Lung (tissue), 12 donors: ENCODE results near the gene TEKT3. TPM values are rescaled to one million over a fixed set of nuclear protein-coding genes. Genes with fewer than 3 reads are reported as not detected.

ENCODE experiments used
- ATAC-seq: fragments of 200-7000 bp; cut with Tn5 transposase; one replicate; pipeline ENCODE4 v1.9.1; 2020; ENCODE audit warnings: moderate number of reproducible peaks; ENCODE audit not compliant: insufficient read depth, low FRiP score
- DNase-seq, 3 donors: peaks; one replicate each; pipeline ENCODE4 v3.0.0-alpha.2; 2013 to 2017
- H3K27ac ChIP-seq, 2 donors: one replicate each; pipeline ENCODE4 v1.5.1; 2013; ENCODE audit warnings: mild to moderate bottlenecking in 2 of 2, moderate library complexity in 2 of 2, control low read depth in 1 of 2, inconsistent platforms in 1 of 2, low read depth in 1 of 2, low read length in 1 of 2
- H3K27me3 ChIP-seq, 3 donors: one replicate each; pipeline ENCODE4 v1.5.1; 2013; ENCODE audit warnings: low read length in 2 of 3; ENCODE audit not compliant: control insufficient read depth in 3 of 3, insufficient read depth in 3 of 3
- H3K36me3 ChIP-seq, 4 donors: one replicate each; pipeline ENCODE4 v1.5.1; 2013; ENCODE audit warnings: low read length in 4 of 4, mild to moderate bottlenecking in 1 of 4, moderate library complexity in 1 of 4; ENCODE audit not compliant: control insufficient read depth in 4 of 4, insufficient read depth in 4 of 4
- H3K4me1 ChIP-seq, 5 donors: one replicate each; pipeline ENCODE4 v1.5.1; 2013; ENCODE audit warnings: low read length in 5 of 5, mild to moderate bottlenecking in 2 of 5, moderate library complexity in 1 of 5; ENCODE audit not compliant: control insufficient read depth in 5 of 5, insufficient read depth in 5 of 5
- H3K4me3 ChIP-seq: one replicate; pipeline ENCODE4 v1.5.1; 2013; ENCODE audit warnings: mild to moderate bottlenecking, control low read depth, moderate library complexity
- H3K9ac ChIP-seq, 2 donors: one replicate each; pipeline ENCODE4 v1.5.1; 2013; ENCODE audit warnings: low read length in 2 of 2, control low read depth in 1 of 2; ENCODE audit not compliant: insufficient read depth in 1 of 2
- H3K9me3 ChIP-seq, 4 donors: one replicate each; pipeline ENCODE4 v1.5.1; 2013; ENCODE audit warnings: low read length in 3 of 4, mild to moderate bottlenecking in 1 of 4, moderate library complexity in 1 of 4; ENCODE audit not compliant: control insufficient read depth in 4 of 4, insufficient read depth in 3 of 4
- WGBS, 2 donors: extraction: QIAGEN DNeasy Blood & Tissue Kit; methylation state at CpG; one replicate each; pipeline ENCODE4 v1.1.7; 2013; 5-methylcytosine and 5-hydroxymethylcytosine counted together
- polyA plus RNA-seq, 2 donors: library from polyadenylated mRNA; stranded (reverse); fragments of 200-250 nt; gene quantifications; one replicate each; pipeline ENCODE4 v1.2.1, GENCODE V29; 2013
- total RNA-seq, 2 donors: library from RNA; depleted of rRNA in 1 of 2; stranded (reverse); fragments of >200 nt in 1 of 2; gene quantifications; one replicate each; pipeline ENCODE4 v1.2.1, GENCODE V29; 2014 to 2021
- TF ChIP-seq, protein P1 (sequence below): IDR thresholded peaks from 2 replicates; pipeline ENCODE4 v1.5.1; 2012; ENCODE audit warnings: mild to moderate bottlenecking; ENCODE audit errors: control extremely low read depth, extremely low read depth
- donor health status: control.
- donor health status: control.
- donor health status: Bipolar disorder and iron deficiency.
- donor health status: healthy.
- donor health status: DM: yes; HTN: yes; CAD: no.

TEKT3 gene
- total and polyA plus RNA-seq, 4 donors = 1.2 to 5.4 (median 1.7) TPM

DNA sequence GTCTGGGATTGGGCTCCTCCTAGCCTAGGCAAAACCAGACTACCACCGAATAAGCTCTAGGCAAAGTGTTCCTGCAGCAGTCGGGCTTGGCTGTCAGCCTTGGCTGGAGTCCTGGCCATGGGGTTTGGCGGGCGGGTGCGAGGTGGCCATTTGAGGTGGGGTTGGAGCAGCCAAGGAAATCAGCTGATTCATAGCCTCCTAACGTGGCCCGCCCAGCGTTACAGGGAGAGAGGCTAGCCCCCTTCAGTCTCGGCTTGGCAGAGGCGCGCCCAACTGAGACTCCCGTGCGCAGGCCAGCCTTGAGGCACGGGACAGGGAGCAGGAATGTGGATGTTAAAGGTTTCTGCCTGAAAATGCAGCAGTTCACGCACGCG lies 78.2 kb downstream of the TEKT3 start:
- TF ChIP-seq, protein P1, sequence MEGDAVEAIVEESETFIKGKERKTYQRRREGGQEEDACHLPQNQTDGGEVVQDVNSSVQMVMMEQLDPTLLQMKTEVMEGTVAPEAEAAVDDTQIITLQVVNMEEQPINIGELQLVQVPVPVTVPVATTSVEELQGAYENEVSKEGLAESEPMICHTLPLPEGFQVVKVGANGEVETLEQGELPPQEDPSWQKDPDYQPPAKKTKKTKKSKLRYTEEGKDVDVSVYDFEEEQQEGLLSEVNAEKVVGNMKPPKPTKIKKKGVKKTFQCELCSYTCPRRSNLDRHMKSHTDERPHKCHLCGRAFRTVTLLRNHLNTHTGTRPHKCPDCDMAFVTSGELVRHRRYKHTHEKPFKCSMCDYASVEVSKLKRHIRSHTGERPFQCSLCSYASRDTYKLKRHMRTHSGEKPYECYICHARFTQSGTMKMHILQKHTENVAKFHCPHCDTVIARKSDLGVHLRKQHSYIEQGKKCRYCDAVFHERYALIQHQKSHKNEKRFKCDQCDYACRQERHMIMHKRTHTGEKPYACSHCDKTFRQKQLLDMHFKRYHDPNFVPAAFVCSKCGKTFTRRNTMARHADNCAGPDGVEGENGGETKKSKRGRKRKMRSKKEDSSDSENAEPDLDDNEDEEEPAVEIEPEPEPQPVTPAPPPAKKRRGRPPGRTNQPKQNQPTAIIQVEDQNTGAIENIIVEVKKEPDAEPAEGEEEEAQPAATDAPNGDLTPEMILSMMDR = no peak
- Histone ChIP-seq H3K9ac (peak overlapping the region in 1 of 2 donors; percentile 93), H3K27me3 (peaks cover 0 to 6% (median 3%) of the 10 kb centered on the region in 3 donors), H3K4me1 (peaks cover 0 to 38% (median 11%) of the 10 kb centered on the region in 5 donors), H3K4me3 (peak overlapping the region; percentile 77), H3K27ac (peak overlapping the region; percentile 87 to 89), H3K36me3 (peaks cover 5 to 15% (median 9%) of the 10 kb centered on the region in 4 donors), H3K9me3 (no peaks in the 10 kb centered on the region)
- WGBS, 2 donors = 4% methylated on average over 17 of the region's 17 CpGs
- ATAC-seq = peak; percentile 7
- peak; percentile 86 to 89 (median 86) for DNase-seq

DNA sequence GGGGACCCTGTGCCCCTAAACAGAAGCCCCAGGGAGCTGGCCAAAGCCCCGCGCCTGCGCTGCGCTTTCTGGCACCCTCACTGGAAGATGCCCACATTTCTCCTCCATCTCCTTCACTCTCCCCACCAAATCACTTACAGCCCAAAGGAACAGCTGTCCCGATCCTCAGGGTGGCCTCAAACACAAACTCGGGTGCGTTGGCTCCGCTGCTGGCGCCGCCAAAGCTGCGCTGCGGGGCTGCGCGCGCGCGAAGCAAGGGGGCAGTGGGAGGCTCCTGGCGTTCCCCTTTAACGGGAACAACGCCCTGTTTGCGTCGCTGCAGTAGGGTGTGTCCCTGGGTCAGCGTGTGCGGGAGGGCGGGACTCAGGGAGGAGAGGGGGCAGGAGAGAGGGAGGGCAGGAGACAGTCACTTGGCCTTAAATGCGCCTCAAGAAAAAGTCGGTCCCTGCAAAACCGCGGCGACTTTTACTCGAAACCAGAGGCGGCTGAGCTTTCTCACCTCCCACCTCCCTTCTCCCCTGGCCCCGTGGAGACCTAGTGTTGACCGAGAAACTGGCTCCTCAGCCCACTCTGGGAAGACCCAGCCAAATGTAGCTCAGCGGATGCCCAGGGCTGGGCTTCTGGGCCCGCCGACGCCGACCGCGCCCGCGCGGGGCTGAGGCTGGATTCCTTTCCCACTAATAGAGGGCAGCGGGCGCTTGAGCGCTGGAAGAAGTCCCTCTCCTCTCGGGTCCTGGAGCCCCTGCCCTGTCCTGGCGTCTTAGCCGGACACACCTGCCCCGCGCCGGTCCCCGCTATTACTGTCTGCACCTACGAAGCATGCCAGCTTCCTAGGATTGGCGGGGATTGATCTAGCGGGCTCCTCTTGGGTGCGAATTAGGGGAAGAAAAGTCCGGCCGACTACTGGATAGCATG lies 78.8 kb downstream of the TEKT3 start:
- Histone ChIP-seq H3K9me3 (no peaks in the 10 kb centered on the region), H3K27ac (peak overlapping the region; percentile 87 to 89), H3K4me3 (peak overlapping the region; percentile 77), H3K4me1 (peaks cover 0 to 43% (median 11%) of the 10 kb centered on the region in 5 donors), H3K27me3 (peaks cover 0 to 6% (median 3%) of the 10 kb centered on the region in 3 donors), H3K9ac (peak overlapping the region; percentile 66 to 93), H3K36me3 (peaks cover 7 to 17% (median 14%) of the 10 kb centered on the region in 4 donors)
- peak; percentile 93 to 97 (median 96) for DNase-seq
- peak; percentile 79 for ATAC-seq
- TF ChIP-seq, protein P1 = no peak
- WGBS, 2 donors = 2 to 3% methylated on average over 59 to 60 of the region's 60 CpGs

DNA sequence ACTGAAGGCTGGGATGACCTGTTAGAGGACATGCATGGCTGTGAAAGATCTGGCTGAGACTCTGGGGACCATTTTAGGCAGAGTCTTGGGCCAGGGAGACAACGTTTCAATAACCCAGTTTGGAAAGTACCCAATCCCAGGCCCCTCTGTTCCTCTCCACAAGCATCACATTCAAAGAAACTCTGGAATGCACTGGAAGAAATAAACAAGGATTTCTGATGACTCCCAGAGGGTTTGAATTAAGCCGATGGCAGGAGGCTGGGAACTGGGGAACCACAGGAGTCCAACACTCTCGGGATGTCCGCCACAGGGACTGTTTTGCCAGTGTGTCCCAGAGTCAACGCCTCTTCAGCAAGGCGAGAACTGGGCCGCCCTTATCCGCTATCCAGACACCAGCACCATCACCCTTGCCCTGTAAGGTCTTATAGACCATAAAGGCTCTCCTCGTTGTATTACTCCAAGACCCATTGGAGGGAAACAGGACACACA lies 79.6 kb downstream of the TEKT3 start:
- H3K4me3 ChIP-seq = peak overlapping the region; percentile 77
- H3K36me3 ChIP-seq = peaks cover 10 to 21% (median 15%) of the 10 kb centered on the region in 4 donors
- no peaks in the 10 kb centered on the region for H3K9me3 ChIP-seq
- peaks cover 0 to 6% (median 3%) of the 10 kb centered on the region in 3 donors for H3K27me3 ChIP-seq
- peak; percentile 31 to 73 (median 61) for DNase-seq
- peak overlapping the region; percentile 87 for H3K27ac ChIP-seq
- ATAC-seq = no peak
- peaks cover 5 to 50% (median 10%) of the 10 kb centered on the region in 5 donors for H3K4me1 ChIP-seq
- 8 to 9% methylated on average over 9 of the region's 9 CpGs for WGBS, 2 donors
- peak overlapping the region; percentile 66 to 93 for H3K9ac ChIP-seq
- TF ChIP-seq, protein P1 = no peak
